GM23248 (cell line): Measurements from ENCODE around the gene PPP2R2D.

ENCODE experiments used
- EZH2 ChIP-seq: fragments of 200-600 bp; sonication (generic); IDR thresholded peaks from 2 replicates; pipeline ENCODE4 v1.6.1; 2018; ENCODE audit warnings: antibody characterized with exemption, mild to moderate bottlenecking; ENCODE audit not compliant: insufficient read depth, poor library complexity, severe bottlenecking
- EZH2phosphoT487 ChIP-seq: fragments of 200-600 bp; sonication (generic); IDR thresholded peaks from 2 replicates; pipeline ENCODE4 v1.6.1; 2018; ENCODE audit warnings: antibody characterized with exemption, moderate library complexity, mild to moderate bottlenecking, low read depth; ENCODE audit not compliant: insufficient read depth

DNA sequence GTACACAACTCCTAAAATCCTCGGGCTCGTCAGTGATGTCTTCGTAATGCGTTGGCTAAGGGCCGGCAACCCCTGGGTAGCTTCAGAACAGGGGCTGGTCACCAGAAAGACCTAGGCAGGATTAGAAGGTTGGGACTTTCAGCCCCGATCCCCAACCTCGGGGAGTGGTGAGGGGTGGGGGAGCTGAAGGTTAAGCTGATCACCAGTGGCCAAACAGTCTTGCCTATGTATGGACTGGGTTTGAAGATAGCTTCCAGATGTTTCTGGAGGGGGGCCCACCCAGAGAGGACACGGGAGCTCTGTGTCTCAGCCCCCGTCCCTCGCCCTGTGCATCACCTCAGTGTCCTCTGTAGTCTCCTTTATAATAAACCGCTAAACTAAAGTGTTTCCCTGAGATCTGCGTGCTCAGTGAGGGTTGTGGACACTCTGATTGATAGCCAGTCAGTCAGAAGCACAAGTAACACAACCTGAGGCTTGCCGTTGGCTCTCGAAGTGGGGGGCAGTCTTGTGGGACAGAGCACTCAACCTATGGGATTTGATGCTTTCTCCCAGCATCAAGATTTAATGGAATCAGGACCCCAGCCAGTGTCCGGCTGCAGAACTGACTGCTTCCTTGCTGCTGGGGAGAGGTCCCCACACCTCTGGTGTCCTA, 10.0 kb downstream of the PPP2R2D start:
- no peak for TF ChIP-seq EZH2
- TF ChIP-seq EZH2phosphoT487, result no peak
